SK-N-SH treated with all-trans-retinoic acid at 6 μM for 48 hours (cell line): ENCODE measurements around the gene SLX4IP.

ENCODE experiments used
- ZFP30 ChIP-seq: fragments of 450-650 bp; formaldehyde crosslinking; IDR thresholded peaks from 2 replicates; pipeline ENCODE4 v1.5.0; 2022; ENCODE audit warnings: mild to moderate bottlenecking, moderate library complexity
- TF ChIP-seq, protein P1 (sequence below): fragments of 250-450 bp; sonication (Bioruptor Pico); IDR thresholded peaks from 2 replicates; pipeline ENCODE4 v1.5.0; 2020; ENCODE audit warnings: mild to moderate bottlenecking, moderate library complexity

DNA sequence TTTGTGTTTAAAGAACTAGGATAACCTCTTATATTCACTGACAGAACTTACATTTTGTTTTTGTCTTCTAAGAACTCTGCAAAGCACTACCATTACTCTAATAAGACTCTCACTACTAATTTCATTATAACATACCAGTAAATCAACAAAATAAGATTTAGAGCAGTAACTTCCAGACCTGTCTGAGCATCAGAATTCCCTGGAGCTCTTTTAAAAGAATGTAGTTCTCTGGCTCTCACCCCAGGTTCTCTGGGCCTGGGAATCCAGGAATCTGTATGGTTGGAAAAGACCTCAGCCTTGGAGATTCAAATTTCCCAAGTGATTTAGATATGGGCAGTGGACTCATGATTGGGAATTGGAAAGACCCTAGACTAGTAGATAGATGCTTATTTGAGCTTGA, 149.3 kb downstream of the SLX4IP start:
- TF ChIP-seq, protein P1, sequence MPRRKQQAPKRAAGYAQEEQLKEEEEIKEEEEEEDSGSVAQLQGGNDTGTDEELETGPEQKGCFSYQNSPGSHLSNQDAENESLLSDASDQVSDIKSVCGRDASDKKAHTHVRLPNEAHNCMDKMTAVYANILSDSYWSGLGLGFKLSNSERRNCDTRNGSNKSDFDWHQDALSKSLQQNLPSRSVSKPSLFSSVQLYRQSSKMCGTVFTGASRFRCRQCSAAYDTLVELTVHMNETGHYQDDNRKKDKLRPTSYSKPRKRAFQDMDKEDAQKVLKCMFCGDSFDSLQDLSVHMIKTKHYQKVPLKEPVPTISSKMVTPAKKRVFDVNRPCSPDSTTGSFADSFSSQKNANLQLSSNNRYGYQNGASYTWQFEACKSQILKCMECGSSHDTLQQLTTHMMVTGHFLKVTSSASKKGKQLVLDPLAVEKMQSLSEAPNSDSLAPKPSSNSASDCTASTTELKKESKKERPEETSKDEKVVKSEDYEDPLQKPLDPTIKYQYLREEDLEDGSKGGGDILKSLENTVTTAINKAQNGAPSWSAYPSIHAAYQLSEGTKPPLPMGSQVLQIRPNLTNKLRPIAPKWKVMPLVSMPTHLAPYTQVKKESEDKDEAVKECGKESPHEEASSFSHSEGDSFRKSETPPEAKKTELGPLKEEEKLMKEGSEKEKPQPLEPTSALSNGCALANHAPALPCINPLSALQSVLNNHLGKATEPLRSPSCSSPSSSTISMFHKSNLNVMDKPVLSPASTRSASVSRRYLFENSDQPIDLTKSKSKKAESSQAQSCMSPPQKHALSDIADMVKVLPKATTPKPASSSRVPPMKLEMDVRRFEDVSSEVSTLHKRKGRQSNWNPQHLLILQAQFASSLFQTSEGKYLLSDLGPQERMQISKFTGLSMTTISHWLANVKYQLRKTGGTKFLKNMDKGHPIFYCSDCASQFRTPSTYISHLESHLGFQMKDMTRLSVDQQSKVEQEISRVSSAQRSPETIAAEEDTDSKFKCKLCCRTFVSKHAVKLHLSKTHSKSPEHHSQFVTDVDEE: no peak; the same call in 1 of the 2 replicates
- TF ChIP-seq ZFP30 (CRISPR knock-in tag): no peak
